ENCODE results near the gene FN1.

FN1 gene

GRCh38 chr2:215441560-215442400 is 5.9 kb upstream of the FN1 start:
- no CpG with 5 or more reads among the region's 6 CpGs for WGBS, 2 donors (ENCODE audit: extremely low coverage in 2 of 2, insufficient read length in 2 of 2, insufficient replicate concordance in 1 of 2)
- H2AK5ac ChIP-seq (ENCODE audit: low read depth, low read length), result no peak overlapping the region

GRCh38 chr2:215439980-215440512 is 4.2 kb upstream of the FN1 start:
- Histone ChIP-seq H4K8ac (ENCODE audit: low read depth, low read length) (no peak overlapping the region), H2AFZ (ENCODE audit: low read length) (no peak overlapping the region), H3K4me2 (ENCODE audit: insufficient read depth, low read length, poor library complexity, severe bottlenecking) (no peak overlapping the region), H3K9me3 (replicated peaks in 1 of 2; ENCODE audit: control insufficient read depth in 2 of 2, insufficient read depth in 1 of 2, low read depth in 1 of 2, low read length in 2 of 2) (no peaks in the 10 kb centered on the region), H2BK12ac (ENCODE audit: low read length) (no peak overlapping the region), H3K36me3 (replicated peaks in 1 of 2; ENCODE audit: control insufficient read depth in 2 of 2, insufficient read depth in 2 of 2, low read length in 2 of 2) (no peaks in the 10 kb centered on the region), H3K27ac (replicated peaks; ENCODE audit: low read length) (no peak overlapping the region), H3K79me1 (ENCODE audit: low read depth, low read length) (no peaks in the 10 kb centered on the region), H2BK15ac (ENCODE audit: low read length) (no peak overlapping the region), H3K9ac (ENCODE audit: low read depth, low read length, poor library complexity) (no peak overlapping the region), H3K27me3 (ENCODE audit: control insufficient read depth in 3 of 3, insufficient read depth in 3 of 3, low read depth in 1 of 3, low read length in 3 of 3) (no peaks in the 10 kb centered on the region), H3K18ac (ENCODE audit: low read length) (no peak overlapping the region), H3K4ac (ENCODE audit: low read length) (no peak overlapping the region), H2BK5ac (ENCODE audit: low read length) (no peak overlapping the region), H3K4me3 (ENCODE audit: low read length in 2 of 2) (no peak overlapping the region), H2AK5ac (ENCODE audit: low read depth, low read length) (no peak overlapping the region), H2BK120ac (ENCODE audit: low read depth, low read length) (no peak overlapping the region), H4K91ac (ENCODE audit: low read depth, low read length, poor library complexity) (no peak overlapping the region), H3K14ac (ENCODE audit: low read length) (no peak overlapping the region), H3K23ac (ENCODE audit: low read depth, low read length, poor library complexity) (no peak overlapping the region), H3K4me1 (ENCODE audit: control insufficient read depth in 2 of 2, insufficient read depth in 1 of 2, low read depth in 1 of 2, low read length in 2 of 2) (peaks cover 0 to 3% of the 10 kb centered on the region in 2 donors)
- DNase-seq (ENCODE audit: low spot score), result no peak
- no CpG with 5 or more reads among the region's 5 CpGs for WGBS, 2 donors (ENCODE audit: extremely low coverage in 2 of 2, insufficient read length in 2 of 2, insufficient replicate concordance in 1 of 2)

More at GRCh38 chr2:215441560-215442400, 5.9 kb upstream of the FN1 start:
- Histone ChIP-seq H2BK15ac (ENCODE audit: low read length) (no peak overlapping the region), H3K9ac (ENCODE audit: low read depth, low read length, poor library complexity) (no peak overlapping the region), H3K23ac (ENCODE audit: low read depth, low read length, poor library complexity) (no peak overlapping the region), H3K9me3 (replicated peaks in 1 of 2; ENCODE audit: control insufficient read depth in 2 of 2, insufficient read depth in 1 of 2, low read depth in 1 of 2, low read length in 2 of 2) (no peaks in the 10 kb centered on the region), H3K4me1 (ENCODE audit: control insufficient read depth in 2 of 2, insufficient read depth in 1 of 2, low read depth in 1 of 2, low read length in 2 of 2) (peaks cover 0 to 3% of the 10 kb centered on the region in 2 donors), H3K14ac (ENCODE audit: low read length) (no peak overlapping the region), H2BK12ac (ENCODE audit: low read length) (no peak overlapping the region), H3K36me3 (replicated peaks in 1 of 2; ENCODE audit: control insufficient read depth in 2 of 2, insufficient read depth in 2 of 2, low read length in 2 of 2) (no peaks in the 10 kb centered on the region), H2BK5ac (ENCODE audit: low read length) (no peak overlapping the region), H4K91ac (ENCODE audit: low read depth, low read length, poor library complexity) (no peak overlapping the region), H4K8ac (ENCODE audit: low read depth, low read length) (no peak overlapping the region), H3K27ac (replicated peaks; ENCODE audit: low read length) (no peak overlapping the region), H2BK120ac (ENCODE audit: low read depth, low read length) (no peak overlapping the region), H3K79me1 (ENCODE audit: low read depth, low read length) (no peaks in the 10 kb centered on the region), H2AFZ (ENCODE audit: low read length) (peak overlapping the region; percentile 14), H3K4me3 (ENCODE audit: low read length in 2 of 2) (no peak overlapping the region), H3K4me2 (ENCODE audit: insufficient read depth, low read length, poor library complexity, severe bottlenecking) (no peak overlapping the region), H3K18ac (ENCODE audit: low read length) (no peak overlapping the region), H3K4ac (ENCODE audit: low read length) (no peak overlapping the region), H3K27me3 (ENCODE audit: control insufficient read depth in 3 of 3, insufficient read depth in 3 of 3, low read depth in 1 of 3, low read length in 3 of 3) (no peaks in the 10 kb centered on the region)
- no peak for DNase-seq (ENCODE audit: low spot score)

GRCh38 chr2:215439404-215439803 is 3.5 kb upstream of the FN1 start:
- Histone ChIP-seq H4K91ac (ENCODE audit: low read depth, low read length, poor library complexity) (no peak overlapping the region), H2BK12ac (ENCODE audit: low read length) (no peak overlapping the region), H2BK15ac (ENCODE audit: low read length) (no peak overlapping the region), H2BK5ac (ENCODE audit: low read length) (no peak overlapping the region), H3K4ac (ENCODE audit: low read length) (no peak overlapping the region), H3K23ac (ENCODE audit: low read depth, low read length, poor library complexity) (no peak overlapping the region), H3K9me3 (replicated peaks in 1 of 2; ENCODE audit: control insufficient read depth in 2 of 2, insufficient read depth in 1 of 2, low read depth in 1 of 2, low read length in 2 of 2) (no peaks in the 10 kb centered on the region), H3K27me3 (ENCODE audit: control insufficient read depth in 3 of 3, insufficient read depth in 3 of 3, low read depth in 1 of 3, low read length in 3 of 3) (no peaks in the 10 kb centered on the region), H2AFZ (ENCODE audit: low read length) (no peak overlapping the region), H3K18ac (ENCODE audit: low read length) (no peak overlapping the region), H3K9ac (ENCODE audit: low read depth, low read length, poor library complexity) (no peak overlapping the region), H3K4me2 (ENCODE audit: insufficient read depth, low read length, poor library complexity, severe bottlenecking) (no peak overlapping the region), H3K27ac (replicated peaks; ENCODE audit: low read length) (no peak overlapping the region), H4K8ac (ENCODE audit: low read depth, low read length) (no peak overlapping the region), H2AK5ac (ENCODE audit: low read depth, low read length) (no peak overlapping the region), H3K36me3 (replicated peaks in 1 of 2; ENCODE audit: control insufficient read depth in 2 of 2, insufficient read depth in 2 of 2, low read length in 2 of 2) (no peaks in the 10 kb centered on the region), H3K4me1 (ENCODE audit: control insufficient read depth in 2 of 2, insufficient read depth in 1 of 2, low read depth in 1 of 2, low read length in 2 of 2) (peaks cover 0 to 3% of the 10 kb centered on the region in 2 donors), H3K14ac (ENCODE audit: low read length) (no peak overlapping the region), H3K79me1 (ENCODE audit: low read depth, low read length) (no peaks in the 10 kb centered on the region), H2BK120ac (ENCODE audit: low read depth, low read length) (no peak overlapping the region), H3K4me3 (ENCODE audit: low read length in 2 of 2) (no peak overlapping the region)
- no CpG with 5 or more reads among the region's 2 CpGs for WGBS, 2 donors (ENCODE audit: extremely low coverage in 2 of 2, insufficient read length in 2 of 2, insufficient replicate concordance in 1 of 2)
- no peak for DNase-seq (ENCODE audit: low spot score)

GRCh38 chr2:215437614-215438013 is 1.7 kb upstream of the FN1 start:
- H3K4ac ChIP-seq (ENCODE audit: low read length), result no peak overlapping the region
- H3K27ac ChIP-seq (replicated peaks; ENCODE audit: low read length), result no peak overlapping the region
- H3K9me3 ChIP-seq (replicated peaks in 1 of 2; ENCODE audit: control insufficient read depth in 2 of 2, insufficient read depth in 1 of 2, low read depth in 1 of 2, low read length in 2 of 2), result no peaks in the 10 kb centered on the region
- H2BK12ac ChIP-seq (ENCODE audit: low read length), result no peak overlapping the region
- H2BK120ac ChIP-seq (ENCODE audit: low read depth, low read length), result no peak overlapping the region
- H3K79me1 ChIP-seq (ENCODE audit: low read depth, low read length), result no peaks in the 10 kb centered on the region
- no peak overlapping the region for H2BK5ac ChIP-seq (ENCODE audit: low read length)
- H3K18ac ChIP-seq (ENCODE audit: low read length), result no peak overlapping the region
- H3K4me1 ChIP-seq (ENCODE audit: control insufficient read depth in 2 of 2, insufficient read depth in 1 of 2, low read depth in 1 of 2, low read length in 2 of 2), result peaks cover 0 to 3% of the 10 kb centered on the region in 2 donors
- no CpG with 5 or more reads among the region's 2 CpGs for WGBS, 2 donors (ENCODE audit: extremely low coverage in 2 of 2, insufficient read length in 2 of 2, insufficient replicate concordance in 1 of 2)
- H2AFZ ChIP-seq (ENCODE audit: low read length), result peak overlapping the region; percentile 92
- H2BK15ac ChIP-seq (ENCODE audit: low read length), result no peak overlapping the region
- no peak overlapping the region for H3K14ac ChIP-seq (ENCODE audit: low read length)
- H3K36me3 ChIP-seq (replicated peaks in 1 of 2; ENCODE audit: control insufficient read depth in 2 of 2, insufficient read depth in 2 of 2, low read length in 2 of 2), result peaks cover 2 to 10% of the 10 kb centered on the region in 2 donors
- no peak overlapping the region for H3K9ac ChIP-seq (ENCODE audit: low read depth, low read length, poor library complexity)
- no peak overlapping the region for H3K4me3 ChIP-seq (ENCODE audit: low read length in 2 of 2)
- H3K23ac ChIP-seq (ENCODE audit: low read depth, low read length, poor library complexity), result no peak overlapping the region
- no peak overlapping the region for H4K91ac ChIP-seq (ENCODE audit: low read depth, low read length, poor library complexity)
- no peaks in the 10 kb centered on the region for H3K27me3 ChIP-seq (ENCODE audit: control insufficient read depth in 3 of 3, insufficient read depth in 3 of 3, low read depth in 1 of 3, low read length in 3 of 3)
- H2AK5ac ChIP-seq (ENCODE audit: low read depth, low read length), result no peak overlapping the region
- H4K8ac ChIP-seq (ENCODE audit: low read depth, low read length), result no peak overlapping the region
- H3K4me2 ChIP-seq (ENCODE audit: insufficient read depth, low read length, poor library complexity, severe bottlenecking), result no peak overlapping the region
- no peak for DNase-seq (ENCODE audit: low spot score)

Data from neuronal stem cell (in vitro differentiated cells).